HG02885 (cell line): ENCODE results near the gene PTMA.
"Not testable (repeated sequence)": the region's sequence is repeated elsewhere in the genome, so short reads cannot be mapped to it uniquely, and the experiment has no call there.

Experiments
- ATAC-seq: cut with Tn5 transposase; IDR thresholded peaks from one replicate; pipeline ENCODE4 v1.9.1; 2021; ENCODE audit warnings: mild to moderate bottlenecking; ENCODE audit not compliant: unreplicated experiment, poor library complexity

Gene PTMA

DNA sequence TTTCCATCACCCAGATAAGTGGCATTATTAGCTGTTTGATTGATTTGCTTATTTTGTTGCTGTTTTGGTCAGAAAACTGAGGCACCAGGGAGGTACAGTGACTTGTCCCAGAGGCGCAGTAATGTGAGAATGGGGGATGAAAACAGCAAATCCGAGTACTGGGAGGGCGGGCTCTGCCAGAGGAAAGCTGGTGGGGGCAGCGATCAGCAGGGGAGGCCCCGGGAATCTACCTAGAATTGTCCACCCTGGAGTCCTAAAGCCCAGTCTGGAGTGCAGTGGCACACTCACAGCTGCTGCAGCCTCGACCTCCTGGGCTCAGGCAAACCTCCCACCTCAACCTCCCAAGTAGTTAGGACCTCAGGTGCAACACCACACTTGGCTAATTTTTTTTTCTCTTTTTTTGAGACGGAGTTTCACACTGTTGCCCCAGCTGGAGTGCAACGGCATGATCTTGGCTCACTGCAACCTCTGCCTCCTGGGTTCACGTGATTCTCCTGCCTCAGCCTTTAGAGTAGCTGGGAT is 17.0 kb upstream of the PTMA start:
- ATAC-seq = no peak

DNA sequence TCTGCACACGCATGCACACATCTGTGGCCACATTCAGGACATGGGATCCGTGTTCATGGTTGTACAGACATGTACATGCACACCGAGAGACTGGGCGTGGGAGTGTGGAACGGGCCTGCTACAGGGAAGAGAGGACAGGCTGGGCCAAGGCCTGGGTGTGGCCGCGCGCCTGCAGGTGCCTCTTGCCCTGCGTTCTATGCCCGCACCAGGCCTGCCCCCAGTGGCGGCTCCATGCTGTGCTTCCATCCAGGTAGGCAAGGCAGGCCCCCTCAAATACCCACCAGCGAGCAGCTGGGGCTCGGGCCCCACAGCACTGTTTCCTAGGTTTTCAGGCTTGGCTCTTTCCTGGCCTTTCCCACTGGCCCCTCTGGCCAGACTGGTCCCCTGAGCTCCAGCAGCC is 15.5 kb upstream of the PTMA start:
- ATAC-seq = no peak

DNA sequence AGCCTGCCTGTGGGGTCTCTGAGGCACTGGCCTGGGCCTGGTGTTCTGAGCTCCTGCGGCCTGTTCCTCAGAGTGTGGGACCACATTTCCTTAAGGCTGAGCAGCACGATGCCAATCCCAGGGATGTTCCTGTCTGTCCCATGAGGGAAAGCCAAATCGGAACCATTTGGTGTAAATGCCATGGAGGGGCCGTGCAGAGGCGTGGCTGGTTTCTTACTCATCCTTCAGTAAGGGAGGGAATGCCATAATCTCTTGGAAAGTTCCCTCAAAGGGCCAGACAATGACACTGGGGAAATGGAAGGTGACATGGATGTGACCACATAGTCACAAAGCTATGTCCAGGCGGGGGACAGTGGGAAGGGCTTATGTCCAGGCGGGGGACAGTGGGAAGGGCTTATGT is 14.4 kb upstream of the PTMA start:
- no peak for ATAC-seq

DNA sequence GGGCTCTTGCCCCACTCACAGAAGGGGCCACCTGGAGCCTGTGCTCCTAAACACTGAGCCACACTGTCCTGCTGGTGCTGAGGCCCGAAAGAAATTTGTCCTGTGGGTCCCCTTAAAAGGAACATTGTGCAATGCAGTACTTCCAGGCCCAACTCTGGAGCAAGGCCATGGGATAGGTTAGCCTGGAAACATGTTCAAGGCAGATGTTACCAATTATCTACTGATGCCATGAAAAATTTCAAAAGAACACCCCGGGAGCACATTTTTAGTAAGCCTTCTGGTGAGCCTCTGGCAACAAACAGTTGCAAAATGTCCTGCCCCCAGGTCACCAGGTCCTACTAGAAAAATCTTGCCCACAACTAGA is 12.3 kb upstream of the PTMA start:
- no peak for ATAC-seq

DNA sequence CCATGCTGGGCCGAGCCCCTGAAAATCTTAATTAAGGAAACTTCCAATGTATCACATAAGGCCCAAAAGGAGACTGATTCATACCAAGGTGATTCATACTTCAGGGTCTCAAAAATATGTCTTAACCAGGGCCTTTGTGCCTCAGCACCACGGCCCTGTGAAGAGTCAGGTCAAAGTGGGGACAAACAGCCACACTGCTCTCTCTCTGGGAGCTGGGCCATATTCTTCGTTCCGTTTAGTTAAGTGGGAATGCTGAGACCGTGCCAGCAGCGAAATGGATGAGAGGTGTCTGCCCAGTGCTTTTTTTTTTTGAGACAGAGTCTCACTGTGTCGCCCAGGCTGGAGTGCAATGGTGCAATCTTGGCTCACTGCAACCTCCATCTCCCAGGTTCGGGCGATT is 9.3 kb upstream of the PTMA start:
- no peak for ATAC-seq

DNA sequence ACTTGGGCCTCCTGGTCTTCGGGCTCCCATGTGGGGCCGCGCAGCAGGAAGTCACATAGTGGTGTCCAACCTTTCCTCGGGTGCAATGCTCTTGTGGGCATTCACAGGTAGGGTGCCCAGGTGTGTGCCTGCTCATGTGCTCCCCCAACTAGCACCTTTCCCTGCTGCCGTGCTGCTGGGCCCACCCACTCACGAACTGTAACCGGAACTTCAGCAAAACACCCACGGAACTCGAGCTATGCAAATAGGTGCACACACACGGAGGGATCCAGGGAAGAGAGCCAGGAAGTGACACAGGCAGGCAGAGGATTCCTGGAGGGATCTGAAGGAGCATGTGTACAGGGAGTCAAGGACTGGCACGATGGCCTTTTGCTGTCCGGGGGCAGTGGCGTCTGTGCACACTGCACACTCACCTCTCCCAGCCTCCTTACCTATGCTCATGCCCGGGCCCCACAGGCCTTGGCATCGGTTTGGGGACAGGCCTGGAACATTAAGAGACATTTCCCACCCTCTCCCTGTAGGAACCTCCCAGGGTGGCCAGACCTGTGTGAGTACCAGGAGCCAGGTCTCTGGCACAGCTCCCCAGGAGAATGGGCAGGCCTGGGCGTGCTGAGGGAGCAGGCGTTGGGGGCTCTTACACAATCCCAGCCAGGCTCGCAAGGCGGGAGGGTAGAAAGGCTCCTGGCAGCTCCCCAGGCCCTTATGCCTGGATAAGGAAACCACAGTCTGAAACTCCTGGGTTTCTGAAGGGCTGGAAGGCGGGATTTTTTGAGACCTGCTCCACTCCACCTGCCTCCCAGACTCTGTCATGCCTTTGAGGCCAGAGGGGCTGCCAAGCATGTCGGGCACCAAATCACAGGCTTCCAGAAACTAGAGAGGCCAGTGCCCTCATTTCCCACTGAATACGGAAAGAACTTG is 6.6 kb upstream of the PTMA start:
- no peak for ATAC-seq

DNA sequence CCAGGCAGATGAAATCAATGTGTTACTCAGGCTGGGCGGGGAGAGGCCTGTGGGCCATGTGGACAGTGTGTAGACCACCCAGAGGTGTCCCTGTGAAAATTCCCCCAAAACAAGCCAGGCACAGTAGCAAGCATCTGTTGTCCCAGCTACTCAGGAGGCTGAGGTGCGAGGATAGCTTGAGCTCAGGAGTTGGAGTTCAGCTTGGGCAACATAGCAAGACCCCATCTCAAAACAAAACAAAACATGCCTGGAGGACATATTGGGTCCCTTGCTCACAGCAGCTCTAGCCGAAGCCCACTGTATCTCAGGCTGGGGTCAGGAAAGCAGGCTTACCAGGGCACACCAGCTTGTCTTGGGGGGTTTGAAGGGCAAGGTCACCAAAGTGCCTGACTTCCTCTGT is 4.3 kb upstream of the PTMA start:
- no peak for ATAC-seq

DNA sequence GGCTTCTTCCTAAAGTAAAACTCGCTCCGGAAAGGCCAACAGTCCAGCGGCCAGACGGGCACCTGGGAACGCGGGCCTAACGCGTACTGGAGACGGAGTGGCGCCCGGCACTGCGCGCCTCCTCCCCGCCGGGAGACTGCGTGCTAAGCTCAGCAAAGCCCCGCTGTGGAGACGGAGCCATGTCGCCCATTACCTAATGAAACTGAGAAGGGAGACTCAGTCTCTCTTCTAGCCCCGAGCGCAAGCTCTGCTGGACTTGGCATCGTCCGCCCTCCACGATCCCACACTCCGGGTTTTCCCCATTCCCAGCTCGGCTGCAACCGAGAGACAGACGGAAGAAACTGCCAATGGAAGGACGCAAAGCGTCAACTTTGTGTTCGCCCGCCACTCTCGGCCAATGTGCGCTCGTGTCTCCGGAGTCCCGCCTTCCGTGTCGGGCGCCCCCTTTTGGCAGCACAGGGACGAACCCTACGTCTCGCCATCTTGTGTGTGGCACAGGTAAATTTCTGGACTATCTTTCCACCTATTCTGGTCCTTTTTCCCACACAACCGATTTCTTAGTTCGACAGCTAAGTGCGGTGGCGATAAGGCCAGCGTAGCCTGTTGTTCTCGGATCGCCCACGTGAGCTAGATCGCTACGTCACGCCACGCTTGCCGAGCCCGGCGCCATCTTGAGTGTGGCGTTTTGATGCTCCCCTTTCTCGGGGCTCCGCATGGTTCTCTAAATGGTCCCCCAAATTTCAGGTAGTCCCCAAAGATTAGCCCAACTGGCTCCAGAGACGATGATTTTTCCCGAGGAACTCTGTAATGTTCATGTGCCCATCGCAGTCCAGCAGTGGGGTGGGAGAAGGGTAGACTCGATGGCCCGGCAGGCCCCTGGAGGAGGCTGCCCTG is 1.3 kb upstream of the PTMA start:
- peak; percentile 44 for ATAC-seq

DNA sequence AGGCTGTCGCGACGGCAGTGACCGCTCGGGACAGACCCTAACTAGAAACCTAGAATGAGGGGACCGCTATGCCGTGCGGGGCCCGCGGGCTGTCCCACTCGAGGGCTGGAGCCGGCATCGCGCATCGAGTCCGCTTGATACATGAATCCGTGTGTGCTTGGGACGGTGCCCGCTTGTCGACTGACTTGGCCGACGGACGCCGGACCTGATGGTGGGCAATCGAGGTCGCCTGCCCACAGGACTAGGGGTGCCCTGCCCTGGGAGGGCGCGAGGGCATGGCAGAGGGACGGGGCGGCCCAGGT is 749 bp upstream of the PTMA start:
- no peak for ATAC-seq

DNA sequence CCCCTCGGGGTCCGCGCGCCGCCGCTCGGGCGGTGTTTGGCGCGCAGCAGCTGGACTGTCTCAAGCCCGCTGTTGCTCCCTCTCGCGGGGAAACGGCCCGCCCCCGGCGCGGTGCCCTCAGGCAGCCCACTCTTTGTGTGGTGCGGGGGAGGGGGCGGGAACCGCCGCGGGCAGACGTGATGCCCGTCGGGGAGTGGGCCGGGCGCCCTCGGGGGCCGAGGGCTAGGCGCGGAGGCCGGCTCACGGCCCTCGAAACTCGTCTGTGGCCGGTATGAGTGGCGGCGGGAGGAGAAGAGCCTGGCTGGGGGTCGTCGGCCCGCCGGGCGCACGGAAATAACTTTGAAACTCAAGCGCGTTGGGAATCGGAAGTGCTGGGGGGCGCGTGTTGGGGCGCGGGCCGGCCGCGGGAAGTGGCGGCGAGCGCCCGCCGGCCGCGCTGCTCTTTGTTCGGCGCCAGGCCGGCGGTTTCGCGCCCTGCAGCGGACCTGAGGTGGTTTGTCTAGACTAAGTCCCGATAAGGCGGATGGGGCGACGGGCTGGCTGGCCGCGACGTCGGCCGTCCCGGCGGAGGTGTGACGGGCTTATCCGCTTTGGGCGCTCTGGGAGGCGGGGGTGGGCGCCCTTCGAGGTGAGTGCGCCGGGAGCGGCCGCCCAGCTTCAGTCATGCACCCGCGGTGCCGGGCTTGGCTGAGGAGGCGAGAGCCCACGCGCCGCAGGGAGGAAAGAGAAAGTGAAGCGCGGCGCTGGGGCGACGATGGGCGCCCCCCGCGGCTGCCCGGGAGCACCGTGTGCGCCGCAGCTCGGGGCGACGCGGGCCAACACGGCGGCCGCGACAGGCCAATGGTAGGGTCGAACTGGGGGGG is 679 bp downstream of the PTMA start:
- no peak for ATAC-seq

DNA sequence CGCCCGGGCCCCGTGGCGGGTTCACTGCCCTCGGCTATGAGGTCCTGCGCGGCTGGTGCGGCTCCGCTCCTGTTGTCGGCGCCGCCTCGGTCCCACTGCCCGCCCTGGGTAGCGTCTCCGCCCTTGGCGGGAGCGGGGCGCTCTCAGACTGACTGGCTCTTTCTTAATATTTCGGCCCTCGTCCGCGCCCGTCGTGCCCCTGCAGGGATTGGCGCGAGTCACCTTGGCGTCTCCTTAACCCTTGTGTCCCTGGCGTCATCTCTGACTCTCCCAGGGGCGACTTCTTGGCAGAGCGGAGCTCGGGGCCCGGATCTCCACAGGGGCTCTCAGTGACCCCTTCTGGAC is 1.3 kb downstream of the PTMA start:
- ATAC-seq = no peak

DNA sequence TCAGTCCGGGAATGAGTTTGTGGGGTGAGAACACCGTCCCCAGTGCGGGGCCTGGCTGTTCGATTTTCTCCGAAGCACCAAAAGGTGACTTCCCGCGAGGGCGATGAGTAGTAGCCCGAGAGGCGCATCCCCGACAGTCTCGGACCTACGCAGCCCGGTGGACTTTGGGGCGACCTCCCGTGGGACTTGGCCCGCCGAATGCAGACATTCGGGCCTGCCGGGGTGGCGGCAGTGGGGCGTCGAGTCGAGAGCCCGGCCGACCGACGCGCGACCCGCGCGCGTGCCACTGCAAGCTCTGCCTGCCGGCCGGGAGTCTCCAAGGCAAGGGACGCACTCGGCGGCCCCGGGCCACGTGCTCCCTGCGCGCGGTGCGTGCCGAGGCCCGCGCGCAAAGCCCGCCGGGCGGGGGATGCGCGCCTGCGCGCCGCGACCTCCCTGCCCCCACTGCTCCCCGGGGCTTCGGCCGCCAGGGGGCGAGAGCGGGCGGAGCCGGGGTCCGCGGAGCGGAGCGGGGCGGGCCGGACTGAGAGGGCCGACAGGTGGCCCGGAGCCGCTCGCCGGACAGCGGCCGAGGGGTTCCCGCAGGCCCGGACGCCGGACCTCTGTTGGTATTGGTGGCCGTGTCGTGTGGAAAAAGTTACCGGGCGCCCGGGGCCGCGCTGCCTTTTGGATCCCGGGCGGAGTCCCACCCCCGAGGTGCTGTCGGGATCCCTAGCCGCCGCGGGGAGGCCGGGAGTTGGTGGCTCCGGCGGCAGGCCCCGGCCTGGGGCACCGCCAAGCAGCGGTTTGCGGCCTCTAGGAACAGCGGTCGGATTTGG is 1.9 kb downstream of the PTMA start:
- peak; percentile 25 for ATAC-seq

DNA sequence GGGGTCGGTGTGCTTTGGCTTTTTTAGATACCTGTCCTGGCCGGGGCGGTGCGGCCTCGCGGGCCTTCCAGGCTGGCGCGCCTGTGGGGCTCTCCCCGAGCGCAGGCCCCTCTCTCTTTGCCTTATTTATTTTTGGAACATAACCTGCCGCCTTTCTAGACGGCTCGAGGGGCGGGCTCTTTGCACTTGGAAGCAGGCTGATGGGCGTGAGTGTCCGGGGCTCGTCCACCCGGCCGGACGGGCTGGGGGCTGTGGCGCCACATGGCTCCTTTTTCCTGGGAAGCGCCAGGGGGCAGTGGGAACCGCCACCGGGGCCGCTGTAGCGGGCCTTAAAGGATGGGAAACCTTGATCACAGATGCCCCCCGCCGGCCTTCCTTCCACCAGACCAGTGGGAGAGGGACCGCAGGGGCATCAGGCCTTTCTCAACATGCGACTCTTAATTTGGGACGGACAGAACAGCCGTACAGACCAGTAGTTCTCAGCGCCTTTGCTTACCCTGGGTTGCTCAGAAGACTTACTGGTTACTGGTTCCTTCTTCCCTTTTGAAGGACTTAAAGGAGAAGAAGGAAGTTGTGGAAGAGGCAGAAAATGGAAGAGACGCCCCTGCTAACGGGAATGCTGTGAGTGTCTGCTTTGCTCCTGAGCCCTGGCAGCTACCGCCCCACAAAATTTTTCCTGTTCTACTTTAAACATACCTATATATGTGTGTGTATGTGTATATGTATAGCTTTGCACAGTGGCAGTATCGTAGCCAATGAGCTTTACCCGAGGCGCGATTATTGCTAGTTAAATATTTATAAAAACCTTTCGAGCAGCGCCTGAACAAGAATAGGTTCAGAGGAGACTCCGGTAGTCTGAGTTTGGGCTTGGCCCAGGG is 2.7 kb downstream of the PTMA start:
- no peak for ATAC-seq

DNA sequence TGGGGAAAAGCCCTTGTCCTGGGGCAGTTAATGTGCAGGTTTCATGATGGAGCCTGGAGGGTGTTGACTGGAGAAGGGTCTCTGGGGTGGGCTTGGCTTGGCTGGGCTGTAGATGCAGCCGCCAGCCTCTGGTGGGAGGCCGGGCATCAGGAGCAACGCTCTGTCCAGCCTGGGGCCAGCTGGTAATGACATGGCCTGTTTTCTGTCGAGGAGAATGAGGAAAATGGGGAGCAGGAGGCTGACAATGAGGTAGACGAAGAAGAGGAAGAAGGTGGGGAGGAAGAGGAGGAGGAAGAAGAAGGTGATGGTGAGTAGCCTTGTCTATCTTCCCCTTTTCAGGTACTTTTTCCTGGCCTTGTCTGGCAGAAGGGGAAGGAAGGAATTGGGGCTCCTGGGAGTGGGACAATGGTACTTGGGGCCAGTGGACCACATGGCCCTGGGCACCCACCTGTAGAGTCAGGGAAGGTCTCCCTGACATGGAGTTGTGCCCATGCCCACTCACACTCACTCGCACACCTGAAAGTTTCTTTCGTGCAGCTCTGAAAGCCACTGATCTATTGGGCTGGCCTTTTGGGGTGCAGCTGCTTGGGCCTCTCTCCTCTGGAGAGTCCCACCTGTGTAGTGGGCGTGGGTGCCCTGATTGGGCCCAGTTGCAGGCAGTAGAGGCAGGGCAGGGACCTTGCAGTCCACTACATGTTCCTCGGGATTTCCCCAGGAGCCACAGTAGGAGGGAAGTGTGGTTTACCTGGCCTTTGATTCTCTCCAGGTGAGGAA is 3.5 kb downstream of the PTMA start:
- ATAC-seq = no peak

DNA sequence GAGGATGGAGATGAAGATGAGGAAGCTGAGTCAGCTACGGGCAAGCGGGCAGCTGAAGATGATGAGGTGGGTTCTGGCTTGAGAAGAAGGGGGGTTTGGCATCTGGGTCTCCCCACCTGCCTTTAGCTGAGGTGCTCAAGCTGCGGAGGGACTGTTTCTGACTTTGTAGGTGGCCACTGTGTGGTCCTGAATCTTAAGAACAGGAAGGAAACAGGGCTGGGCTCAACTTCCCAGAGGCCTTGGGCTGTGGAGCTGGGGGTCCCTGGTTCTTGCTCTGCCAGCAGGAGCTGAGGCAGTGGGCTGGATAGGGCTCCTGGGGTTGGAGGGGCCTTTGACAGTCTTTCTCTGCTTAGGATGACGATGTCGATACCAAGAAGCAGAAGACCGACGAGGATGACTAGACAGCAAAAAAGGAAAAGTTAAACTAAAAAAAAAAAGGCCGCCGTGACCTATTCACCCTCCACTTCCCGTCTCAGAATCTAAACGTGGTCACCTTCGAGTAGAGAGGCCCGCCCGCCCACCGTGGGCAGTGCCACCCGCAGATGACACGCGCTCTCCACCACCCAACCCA is 4.2 kb downstream of the PTMA start:
- not testable (repeated sequence) for ATAC-seq

DNA sequence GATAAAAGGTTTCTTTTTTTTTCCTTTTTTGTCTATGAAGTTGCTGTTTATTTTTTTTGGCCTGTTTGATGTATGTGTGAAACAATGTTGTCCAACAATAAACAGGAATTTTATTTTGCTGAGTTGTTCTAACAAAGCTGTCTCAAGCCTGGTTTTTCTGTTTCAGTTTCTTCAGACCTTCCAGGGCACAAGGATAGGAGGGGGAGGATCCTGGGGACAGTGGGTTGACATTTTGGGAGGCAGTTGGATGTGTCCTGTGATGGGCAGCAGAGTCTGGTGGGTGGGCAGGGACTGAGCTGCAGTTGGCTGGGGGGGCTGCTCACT is 5.0 kb downstream of the PTMA start:
- not testable (repeated sequence) for ATAC-seq

DNA sequence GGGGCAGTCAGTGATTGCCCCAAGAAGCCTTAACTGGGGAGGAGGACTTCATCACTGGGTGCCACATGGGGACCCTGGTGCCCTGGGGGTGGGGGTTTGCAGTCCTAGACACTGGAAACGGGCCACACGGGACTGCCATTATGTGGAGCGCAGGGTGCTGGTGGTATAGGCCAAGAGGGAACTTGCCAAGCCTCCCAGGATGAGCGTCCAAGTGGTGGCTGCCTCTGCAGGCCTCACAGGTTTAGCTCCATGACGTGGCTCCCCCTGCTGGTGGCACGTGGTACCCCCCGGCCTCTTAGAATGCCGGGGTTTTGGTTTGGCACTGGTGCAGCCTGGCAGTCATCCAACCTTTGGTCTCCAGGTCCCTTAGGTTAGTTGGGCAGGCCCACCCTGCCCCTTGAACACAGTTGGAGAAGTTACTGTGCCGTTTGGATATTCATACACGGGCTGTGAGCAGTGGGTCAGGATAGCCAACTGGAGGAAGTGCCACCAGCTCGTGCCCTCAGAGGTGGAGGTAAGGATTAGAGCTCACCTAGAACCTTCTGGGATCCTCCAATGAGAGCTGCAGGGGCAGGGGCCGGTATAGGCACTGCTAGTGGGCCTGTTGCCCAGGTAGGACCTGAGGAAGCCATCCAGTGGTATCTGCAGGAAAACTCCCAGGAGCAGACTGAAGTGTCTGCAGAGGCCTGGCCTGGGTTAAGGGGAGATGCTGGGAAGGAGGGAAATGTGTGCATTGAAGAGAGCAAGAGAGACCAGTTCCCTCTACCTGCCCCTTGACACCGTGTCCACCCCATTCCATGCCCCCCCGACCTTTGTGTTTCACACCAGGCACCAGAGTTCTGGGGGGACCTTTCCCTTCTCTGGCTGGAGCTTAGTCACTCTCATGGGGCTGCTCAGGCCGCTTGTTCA is 5.7 kb downstream of the PTMA start:
- peak; percentile 27 for ATAC-seq
